ENCODE data around the gene KRI1. TPM values are rescaled to one million over a fixed set of nuclear protein-coding genes. Genes with fewer than 3 reads are reported as not detected.

Gene KRI1
- total RNA-seq, 1 donor from 2014 or later, result 24.1 TPM

DNA sequence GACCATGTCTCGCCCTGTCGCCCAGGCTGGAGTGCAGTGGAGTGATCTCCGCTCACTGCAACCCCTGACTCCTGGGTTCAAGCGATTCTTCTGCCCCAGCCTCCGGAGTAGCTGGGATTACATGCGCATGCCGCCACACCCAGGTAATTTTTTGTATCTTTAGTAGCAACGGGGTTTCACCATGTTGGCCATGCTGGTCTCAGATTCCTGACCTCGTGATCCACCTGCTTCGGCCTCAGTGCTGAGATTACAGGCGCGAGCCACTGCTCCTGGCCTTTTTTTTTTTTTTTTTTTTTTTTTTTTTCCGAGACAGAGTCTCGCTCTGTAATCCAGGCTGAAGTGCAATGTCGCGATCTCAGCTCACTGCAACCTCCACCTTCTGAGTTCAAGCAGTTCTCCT lies 57.8 kb downstream of the KRI1 start:
- DNase-seq, result no peak
- no peak overlapping the region for H3K27ac Mint-ChIP-seq (ENCODE audit: unreplicated experiment)
- TF ChIP-seq, protein P1, sequence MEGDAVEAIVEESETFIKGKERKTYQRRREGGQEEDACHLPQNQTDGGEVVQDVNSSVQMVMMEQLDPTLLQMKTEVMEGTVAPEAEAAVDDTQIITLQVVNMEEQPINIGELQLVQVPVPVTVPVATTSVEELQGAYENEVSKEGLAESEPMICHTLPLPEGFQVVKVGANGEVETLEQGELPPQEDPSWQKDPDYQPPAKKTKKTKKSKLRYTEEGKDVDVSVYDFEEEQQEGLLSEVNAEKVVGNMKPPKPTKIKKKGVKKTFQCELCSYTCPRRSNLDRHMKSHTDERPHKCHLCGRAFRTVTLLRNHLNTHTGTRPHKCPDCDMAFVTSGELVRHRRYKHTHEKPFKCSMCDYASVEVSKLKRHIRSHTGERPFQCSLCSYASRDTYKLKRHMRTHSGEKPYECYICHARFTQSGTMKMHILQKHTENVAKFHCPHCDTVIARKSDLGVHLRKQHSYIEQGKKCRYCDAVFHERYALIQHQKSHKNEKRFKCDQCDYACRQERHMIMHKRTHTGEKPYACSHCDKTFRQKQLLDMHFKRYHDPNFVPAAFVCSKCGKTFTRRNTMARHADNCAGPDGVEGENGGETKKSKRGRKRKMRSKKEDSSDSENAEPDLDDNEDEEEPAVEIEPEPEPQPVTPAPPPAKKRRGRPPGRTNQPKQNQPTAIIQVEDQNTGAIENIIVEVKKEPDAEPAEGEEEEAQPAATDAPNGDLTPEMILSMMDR (IDR thresholded peaks at IDR 0.05; ENCODE audit: partially characterized antibody, unreplicated experiment), result no peak
- H3K4me3 Mint-ChIP-seq (ENCODE audit: unreplicated experiment), result no peak overlapping the region
- H3K4me1 Mint-ChIP-seq (ENCODE audit: low read depth, unreplicated experiment), result no peaks in the 10 kb centered on the region
- H3K9me3 Mint-ChIP-seq (ENCODE audit: unreplicated experiment), result peaks cover 5% of the 10 kb centered on the region
- peaks cover 4% of the 10 kb centered on the region for H3K27me3 Mint-ChIP-seq (ENCODE audit: unreplicated experiment)
- H3K36me3 Mint-ChIP-seq (ENCODE audit: unreplicated experiment), result no peaks in the 10 kb centered on the region

DNA sequence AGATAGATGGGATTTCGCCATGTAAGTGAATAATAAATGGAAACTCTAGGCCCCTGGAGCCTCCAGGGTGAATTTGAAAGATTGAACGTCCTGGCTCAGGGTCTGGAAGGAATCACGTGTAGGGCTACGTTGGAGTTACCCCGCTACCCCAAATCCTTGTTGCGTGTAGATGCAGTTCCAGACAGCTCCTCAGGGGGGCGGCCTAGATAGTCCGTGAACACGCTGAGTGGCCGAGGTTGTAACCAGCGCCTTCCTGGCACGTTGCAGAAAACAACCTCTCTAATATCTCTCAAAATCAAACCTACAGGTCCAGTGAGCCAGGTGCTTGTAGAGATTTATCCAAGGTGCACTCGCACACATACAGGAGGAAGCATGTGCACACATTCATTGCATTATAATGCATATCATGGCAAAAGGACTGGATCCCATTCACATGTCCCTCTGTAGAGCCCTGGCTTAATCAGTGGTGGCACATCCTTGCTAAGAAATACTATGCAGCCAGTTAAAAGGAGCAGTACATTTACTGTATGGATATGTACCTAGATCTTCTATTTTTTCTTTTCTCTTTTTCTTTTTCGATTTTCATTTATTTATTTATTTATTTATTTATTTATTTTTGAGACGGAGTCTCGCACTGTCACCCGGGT lies 60.1 kb downstream of the KRI1 start:
- H3K4me3 Mint-ChIP-seq (ENCODE audit: unreplicated experiment), result no peak overlapping the region
- H3K27me3 Mint-ChIP-seq (ENCODE audit: unreplicated experiment), result peaks cover 3% of the 10 kb centered on the region
- H3K9me3 Mint-ChIP-seq (ENCODE audit: unreplicated experiment), result peaks cover 5% of the 10 kb centered on the region
- no peaks in the 10 kb centered on the region for H3K36me3 Mint-ChIP-seq (ENCODE audit: unreplicated experiment)
- peaks cover 2% of the 10 kb centered on the region for H3K4me1 Mint-ChIP-seq (ENCODE audit: low read depth, unreplicated experiment)
- TF ChIP-seq, protein P1 (IDR thresholded peaks at IDR 0.05; ENCODE audit: partially characterized antibody, unreplicated experiment), result peak; percentile 86
- peak; percentile 83 for DNase-seq
- H3K27ac Mint-ChIP-seq (ENCODE audit: unreplicated experiment), result no peak overlapping the region

Small RNAs within 50 kb of the gene (microRNA-seq; reads per million reads assigned to microRNA genes)
- 0.41 reads per million for gene MIR1238 (ENCODE audit: unreplicated experiment)

Other genes starting within 250 kb of the KRI1 start
- 16.0 TPM for gene FDX2, start 250.0 kb downstream of the KRI1 start, total RNA-seq (ENCODE audit: unreplicated experiment)
- 24.8 TPM for gene RAVER1, start 232.5 kb downstream of the KRI1 start, total RNA-seq (ENCODE audit: unreplicated experiment)
- gene ICAM3, start 226.4 kb downstream of the KRI1 start, total RNA-seq (ENCODE audit: unreplicated experiment), result 2.0 TPM
- 90.4 TPM for gene TYK2, start 185.4 kb downstream of the KRI1 start, total RNA-seq (ENCODE audit: unreplicated experiment)
- gene CDC37, start 162.5 kb downstream of the KRI1 start, total RNA-seq (ENCODE audit: unreplicated experiment), result 128 TPM
- gene PDE4A, start 145.5 kb downstream of the KRI1 start, total RNA-seq (ENCODE audit: unreplicated experiment), result 5.7 TPM
- 44.1 TPM for gene KEAP1, start 62.7 kb downstream of the KRI1 start, total RNA-seq (ENCODE audit: unreplicated experiment)
- gene S1PR5, start 48.6 kb downstream of the KRI1 start, total RNA-seq (ENCODE audit: unreplicated experiment), result not detected
- 56.1 TPM for gene ATG4D, start 22.1 kb downstream of the KRI1 start, total RNA-seq (ENCODE audit: unreplicated experiment)
- 68.3 TPM for gene CDKN2D, start 3.0 kb upstream of the KRI1 start, total RNA-seq (ENCODE audit: unreplicated experiment)
- 1.2 TPM for gene AP1M2, start 21.3 kb upstream of the KRI1 start, total RNA-seq (ENCODE audit: unreplicated experiment)
- gene SLC44A2, start 59.5 kb upstream of the KRI1 start, total RNA-seq (ENCODE audit: unreplicated experiment), result 129 TPM
- gene ILF3, start 88.3 kb upstream of the KRI1 start, total RNA-seq (ENCODE audit: unreplicated experiment), result 536 TPM
- 35.1 TPM for gene QTRT1, start 135.4 kb upstream of the KRI1 start, total RNA-seq (ENCODE audit: unreplicated experiment)
- 227 TPM for gene DNM2, start 152.1 kb upstream of the KRI1 start, total RNA-seq (ENCODE audit: unreplicated experiment)